Sigmoid colon (tissue), 4 donors: ENCODE measurements around the gene ZIC1.

ENCODE experiments used
- CTCF ChIP-seq, 4 experiments: fragments of 450-650 bp in 3 of 4; fragments of 200-600 bp in 1 of 4; IDR thresholded peaks; one replicate each; pipeline ENCODE4 v1.5.1; 2016 to 2019; ENCODE audit warnings: antibody characterized with exemption in 4 of 4, mild to moderate bottlenecking in 3 of 4, moderate library complexity in 2 of 4
- EP300 ChIP-seq, 4 donors: sonication (generic); formaldehyde crosslinking; IDR thresholded peaks; one replicate each; pipeline ENCODE4 v1.6.1; 2017; ENCODE audit warnings: antibody characterized with exemption in 4 of 4
- POLR2AphosphoS5 ChIP-seq, 4 donors: sonication (generic); formaldehyde crosslinking; IDR thresholded peaks; one replicate each; pipeline ENCODE4 v1.6.1; 2017; ENCODE audit warnings: antibody characterized with exemption in 4 of 4

- TF ChIP-seq EP300 (IDR thresholded peaks at IDR 0.05): no peak
- no peak for TF ChIP-seq CTCF (IDR thresholded peaks at IDR 0.05)
- no peak for TF ChIP-seq POLR2AphosphoS5 (IDR thresholded peaks at IDR 0.05)
These were observed 4.3 kb upstream of the ZIC1 start for GRCh38 chr3:147404800-147405230.
